Lower leg skin (tissue), 3 donors: Measurements from ENCODE around the gene SPRYD7.

Experiments used
- POLR2A ChIP-seq, 2 donors: fragments of 450-650 bp; IDR thresholded peaks; one replicate each; pipeline ENCODE4 v1.6.1; 2016 to 2017; ENCODE audit warnings: antibody characterized with exemption in 2 of 2, mild to moderate bottlenecking in 1 of 2, moderate library complexity in 1 of 2
- TF ChIP-seq, protein P1 (sequence below), 3 donors: fragments of 450-650 bp; IDR thresholded peaks; one replicate each; pipeline ENCODE4 v1.5.1; 2016; ENCODE audit warnings: antibody characterized with exemption in 3 of 3, mild to moderate bottlenecking in 3 of 3, moderate library complexity in 2 of 3

GRCh38 chr13:49932868-49933267 lies 3.3 kb downstream of the SPRYD7 start:
- no peak for TF ChIP-seq POLR2A (IDR thresholded peaks at IDR 0.05)
- TF ChIP-seq, protein P1, sequence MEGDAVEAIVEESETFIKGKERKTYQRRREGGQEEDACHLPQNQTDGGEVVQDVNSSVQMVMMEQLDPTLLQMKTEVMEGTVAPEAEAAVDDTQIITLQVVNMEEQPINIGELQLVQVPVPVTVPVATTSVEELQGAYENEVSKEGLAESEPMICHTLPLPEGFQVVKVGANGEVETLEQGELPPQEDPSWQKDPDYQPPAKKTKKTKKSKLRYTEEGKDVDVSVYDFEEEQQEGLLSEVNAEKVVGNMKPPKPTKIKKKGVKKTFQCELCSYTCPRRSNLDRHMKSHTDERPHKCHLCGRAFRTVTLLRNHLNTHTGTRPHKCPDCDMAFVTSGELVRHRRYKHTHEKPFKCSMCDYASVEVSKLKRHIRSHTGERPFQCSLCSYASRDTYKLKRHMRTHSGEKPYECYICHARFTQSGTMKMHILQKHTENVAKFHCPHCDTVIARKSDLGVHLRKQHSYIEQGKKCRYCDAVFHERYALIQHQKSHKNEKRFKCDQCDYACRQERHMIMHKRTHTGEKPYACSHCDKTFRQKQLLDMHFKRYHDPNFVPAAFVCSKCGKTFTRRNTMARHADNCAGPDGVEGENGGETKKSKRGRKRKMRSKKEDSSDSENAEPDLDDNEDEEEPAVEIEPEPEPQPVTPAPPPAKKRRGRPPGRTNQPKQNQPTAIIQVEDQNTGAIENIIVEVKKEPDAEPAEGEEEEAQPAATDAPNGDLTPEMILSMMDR (IDR thresholded peaks at IDR 0.05) = no peak
